ENCODE results near the gene LGR6.
"Not testable (repeated sequence)": the region's sequence is repeated elsewhere in the genome, so short reads cannot be mapped to it uniquely, and the experiment has no call there.

LGR6 gene

GRCh38 chr1:202193614-202194327 is at the start of gene LGR6:
TSS of gene LGR6 (plus strand) at chr1:202193799. CDS start at chr1:202193990, 191 bp downstream.
- DNase-seq (ENCODE audit: low spot score), result no peak

- peak; percentile 63 for DNase-seq (ENCODE audit: low spot score)
Measured at GRCh38 chr1:202144402-202145067, 49.1 kb upstream of the LGR6 start, which contains the start of gene ARL8A. TSS of gene ARL8A (minus strand) at chr1:202144737. CDS start at chr1:202144572, 165 bp downstream.

GRCh38 chr1:202145068-202145743 is 48.4 kb upstream of the LGR6 start:
- no peak for DNase-seq (ENCODE audit: low spot score)

- not testable (repeated sequence) for DNase-seq (ENCODE audit: low spot score)
Measured at GRCh38 chr1:202145744-202146140, 47.9 kb upstream of the LGR6 start.

- DNase-seq (ENCODE audit: low spot score), result no peak
Measured at GRCh38 chr1:202146279-202146678, 47.3 kb upstream of the LGR6 start.

GRCh38 chr1:202146993-202147392 is 46.6 kb upstream of the LGR6 start:
- DNase-seq (ENCODE audit: low spot score), result no peak

GRCh38 chr1:202148391-202148790 is 45.2 kb upstream of the LGR6 start:
- no peak for DNase-seq (ENCODE audit: low spot score)

GRCh38 chr1:202149566-202149965 is 44.0 kb upstream of the LGR6 start:
- no peak for DNase-seq (ENCODE audit: low spot score)

GRCh38 chr1:202150187-202150586 is 43.4 kb upstream of the LGR6 start:
- no peak for DNase-seq (ENCODE audit: low spot score)

GRCh38 chr1:202150602-202151001 is 43.0 kb upstream of the LGR6 start:
- no peak for DNase-seq (ENCODE audit: low spot score)

- no peak for DNase-seq (ENCODE audit: low spot score)
Measured at GRCh38 chr1:202151045-202151444, 42.6 kb upstream of the LGR6 start.

GRCh38 chr1:202152399-202152798 is 41.2 kb upstream of the LGR6 start:
- DNase-seq (ENCODE audit: low spot score), result no peak

- DNase-seq (ENCODE audit: low spot score), result no peak
Measured at GRCh38 chr1:202153284-202153683, 40.3 kb upstream of the LGR6 start.

GRCh38 chr1:202154148-202154765 is 39.3 kb upstream of the LGR6 start:
- no peak for DNase-seq (ENCODE audit: low spot score)

GRCh38 chr1:202154766-202155477 is 38.7 kb upstream of the LGR6 start:
- peak; percentile 55 for DNase-seq (ENCODE audit: low spot score)

- DNase-seq (ENCODE audit: low spot score), result no peak
Measured at GRCh38 chr1:202155478-202156021, 38.0 kb upstream of the LGR6 start.

GRCh38 chr1:202156590-202156989 is 37.0 kb upstream of the LGR6 start:
- DNase-seq (ENCODE audit: low spot score), result no peak

GRCh38 chr1:202157945-202158344 is 35.7 kb upstream of the LGR6 start:
- DNase-seq (ENCODE audit: low spot score), result no peak

GRCh38 chr1:202158810-202159533 is 34.6 kb upstream of the LGR6 start:
- no peak for DNase-seq (ENCODE audit: low spot score)

GRCh38 chr1:202159534-202160371 is 33.8 kb upstream of the LGR6 start:
- peak; percentile 52 for DNase-seq (ENCODE audit: low spot score)
